SK-N-SH treated with all-trans-retinoic acid at 6 μM for 48 hours (cell line): ENCODE measurements around the gene SPATA31D1.

ENCODE experiments used
- BACH2 ChIP-seq: fragments of 250-450 bp; sonication (Bioruptor Pico); IDR thresholded peaks from 2 replicates; pipeline ENCODE4 v1.9.0; 2021; ENCODE audit warnings: mild to moderate bottlenecking, borderline replicate concordance
- PATZ1 ChIP-seq: fragments of 250-450 bp; sonication (Bioruptor Pico); IDR thresholded peaks from 2 replicates; pipeline ENCODE4 v1.8.0; 2020; ENCODE audit warnings: mild to moderate bottlenecking, moderate library complexity, borderline replicate concordance
- PPARA ChIP-seq: fragments of 250-450 bp; sonication (Bioruptor Pico); IDR thresholded peaks from 2 replicates; pipeline ENCODE4 v1.5.0; 2020; ENCODE audit warnings: mild to moderate bottlenecking, borderline replicate concordance
- RARB ChIP-seq: fragments of 250-450 bp; sonication (Bioruptor Pico); IDR thresholded peaks from 2 replicates; pipeline ENCODE4 v1.8.0; 2021; ENCODE audit warnings: mild to moderate bottlenecking, moderate library complexity
- ZFP3 ChIP-seq: fragments of 250-450 bp; sonication (Bioruptor Pico); IDR thresholded peaks from 2 replicates; pipeline ENCODE4 v1.5.0; 2020; ENCODE audit warnings: mild to moderate bottlenecking, moderate library complexity
- ZFP30 ChIP-seq: fragments of 450-650 bp; formaldehyde crosslinking; IDR thresholded peaks from 2 replicates; pipeline ENCODE4 v1.5.0; 2022; ENCODE audit warnings: mild to moderate bottlenecking, moderate library complexity
- ZNF70 ChIP-seq: fragments of 450-650 bp; formaldehyde crosslinking; IDR thresholded peaks from 2 replicates; pipeline ENCODE4 v1.5.0; 2020; ENCODE audit warnings: mild to moderate bottlenecking, moderate library complexity
- TF ChIP-seq, protein P1 (sequence below): fragments of 250-450 bp; sonication (Bioruptor Pico); IDR thresholded peaks from 2 replicates; pipeline ENCODE4 v1.8.0; 2021; ENCODE audit warnings: low read depth, mild to moderate bottlenecking, moderate library complexity, borderline replicate concordance

DNA sequence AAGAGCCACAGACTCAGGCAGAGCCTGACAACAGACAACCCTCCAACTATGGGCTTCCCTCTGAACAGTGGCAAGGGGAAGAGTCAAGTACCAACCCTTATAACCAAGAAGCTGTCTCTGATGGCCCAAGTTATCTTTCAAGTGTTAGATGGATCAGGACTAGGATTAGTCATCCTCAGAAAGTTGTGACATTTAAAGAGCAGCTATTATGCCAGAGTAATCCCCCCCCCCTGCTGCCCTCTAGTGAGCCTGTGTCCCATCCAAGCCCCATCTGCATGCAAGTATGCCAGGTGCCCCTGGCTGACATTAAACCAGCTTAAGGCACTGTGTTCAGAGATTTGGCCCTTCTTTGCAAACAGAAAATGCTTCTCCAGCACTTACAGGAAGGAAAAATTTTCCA lies 16.8 kb upstream of the SPATA31D1 start:
- TF ChIP-seq PATZ1 (CRISPR knock-in tag) (no peak), BACH2 (CRISPR knock-in tag) (no peak), ZFP30 (CRISPR knock-in tag) (no peak), PPARA (CRISPR knock-in tag) (no peak), ZNF70 (no peak), ZFP3 (no peak), RARB (no peak)
- TF ChIP-seq, protein P1, sequence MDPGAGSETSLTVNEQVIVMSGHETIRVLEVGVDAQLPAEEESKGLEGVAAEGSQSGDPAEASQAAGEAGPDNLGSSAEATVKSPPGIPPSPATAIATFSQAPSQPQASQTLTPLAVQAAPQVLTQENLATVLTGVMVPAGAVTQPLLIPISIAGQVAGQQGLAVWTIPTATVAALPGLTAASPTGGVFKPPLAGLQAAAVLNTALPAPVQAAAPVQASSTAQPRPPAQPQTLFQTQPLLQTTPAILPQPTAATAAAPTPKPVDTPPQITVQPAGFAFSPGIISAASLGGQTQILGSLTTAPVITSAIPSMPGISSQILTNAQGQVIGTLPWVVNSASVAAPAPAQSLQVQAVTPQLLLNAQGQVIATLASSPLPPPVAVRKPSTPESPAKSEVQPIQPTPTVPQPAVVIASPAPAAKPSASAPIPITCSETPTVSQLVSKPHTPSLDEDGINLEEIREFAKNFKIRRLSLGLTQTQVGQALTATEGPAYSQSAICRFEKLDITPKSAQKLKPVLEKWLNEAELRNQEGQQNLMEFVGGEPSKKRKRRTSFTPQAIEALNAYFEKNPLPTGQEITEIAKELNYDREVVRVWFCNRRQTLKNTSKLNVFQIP (CRISPR knock-in tag): no peak
